Measurements from ENCODE around the gene RELCH. TPM values are rescaled to one million over a fixed set of nuclear protein-coding genes. Genes with fewer than 3 reads are reported as not detected.

The RELCH gene
- total RNA-seq, 1 donor from 2014 or later = 21.5 TPM

- no peak for TF ChIP-seq CTCF (IDR thresholded peaks at IDR 0.05; ENCODE audit: insufficient read depth, low read length, poor library complexity, severe bottlenecking)
- no peaks in the 10 kb centered on the region for H3K36me3 ChIP-seq (ENCODE audit: control insufficient read depth, insufficient read depth, low read length)
- H3K27me3 ChIP-seq (ENCODE audit: control insufficient read depth, insufficient read depth, low read length) = no peaks in the 10 kb centered on the region
- H3K4me3 ChIP-seq (ENCODE audit: low read depth, low read length) = peak overlapping the region; percentile 97
- DNase-seq (ENCODE audit: low read depth) = no peak
Observed at GRCh38 chr18:62189208-62189607, 2.2 kb downstream of the RELCH start.

- no peak overlapping the region for H3K4me3 ChIP-seq (ENCODE audit: low read depth, low read length)
- no peaks in the 10 kb centered on the region for H3K36me3 ChIP-seq (ENCODE audit: control insufficient read depth, insufficient read depth, low read length)
- H3K27me3 ChIP-seq (ENCODE audit: control insufficient read depth, insufficient read depth, low read length) = no peaks in the 10 kb centered on the region
- TF ChIP-seq CTCF (IDR thresholded peaks at IDR 0.05; ENCODE audit: insufficient read depth, low read length, poor library complexity, severe bottlenecking) = no peak
- DNase-seq (ENCODE audit: low read depth) = no peak
Observed at GRCh38 chr18:62196079-62196478, 9.0 kb downstream of the RELCH start.

DNA sequence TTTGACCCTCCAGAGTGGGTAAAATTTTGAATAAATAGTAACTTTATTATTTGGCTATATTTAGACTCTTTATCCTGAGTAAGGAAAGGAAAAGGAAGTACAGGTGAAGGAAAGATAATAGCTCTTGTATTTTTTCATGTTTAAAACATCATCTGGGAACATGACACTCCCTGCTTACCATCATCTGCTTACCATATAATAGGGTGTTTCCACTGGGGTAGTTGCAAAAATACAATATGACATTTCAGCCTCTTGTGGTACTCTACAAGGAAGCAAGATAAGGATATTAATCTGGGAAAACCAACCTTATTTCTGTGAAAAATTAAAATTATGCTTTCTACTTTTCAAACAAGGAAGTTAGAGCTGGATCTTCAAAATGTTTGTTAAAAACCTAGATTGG, 9.9 kb downstream of the RELCH start:
- Histone ChIP-seq H3K36me3 (ENCODE audit: control insufficient read depth, insufficient read depth, low read length) (no peaks in the 10 kb centered on the region), H3K4me3 (ENCODE audit: low read depth, low read length) (no peak overlapping the region), H3K27me3 (ENCODE audit: control insufficient read depth, insufficient read depth, low read length) (no peaks in the 10 kb centered on the region)
- TF ChIP-seq CTCF (IDR thresholded peaks at IDR 0.05; ENCODE audit: insufficient read depth, low read length, poor library complexity, severe bottlenecking) = no peak
- no peak for DNase-seq (ENCODE audit: low read depth)

GRCh38 chr18:62198259-62198658, 11.2 kb downstream of the RELCH start:
- no peak for DNase-seq (ENCODE audit: low read depth)
- no peak for TF ChIP-seq CTCF (IDR thresholded peaks at IDR 0.05; ENCODE audit: insufficient read depth, low read length, poor library complexity, severe bottlenecking)
- H3K36me3 ChIP-seq (ENCODE audit: control insufficient read depth, insufficient read depth, low read length) = no peaks in the 10 kb centered on the region
- H3K4me3 ChIP-seq (ENCODE audit: low read depth, low read length) = no peak overlapping the region
- no peaks in the 10 kb centered on the region for H3K27me3 ChIP-seq (ENCODE audit: control insufficient read depth, insufficient read depth, low read length)

DNA sequence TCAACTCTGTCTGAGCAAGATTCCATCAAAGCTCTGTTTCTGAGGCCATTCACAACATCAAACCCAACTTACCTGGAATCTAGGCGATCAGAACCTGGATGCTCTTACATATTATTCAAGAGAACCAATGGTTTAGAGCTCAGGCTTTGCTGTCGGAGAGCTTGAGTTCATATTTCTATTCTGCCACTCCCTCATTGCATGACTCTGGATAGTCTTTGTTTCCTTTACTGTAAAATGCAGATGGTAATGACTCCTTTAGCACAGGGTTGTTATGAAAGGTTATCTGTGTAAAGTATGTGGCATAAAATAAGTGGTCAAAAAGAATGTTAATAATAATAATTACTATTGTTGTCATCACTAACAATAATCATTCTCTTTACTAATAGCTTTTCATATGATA, 12.6 kb downstream of the RELCH start:
- H3K36me3 ChIP-seq (ENCODE audit: control insufficient read depth, insufficient read depth, low read length) = no peaks in the 10 kb centered on the region
- no peak for DNase-seq (ENCODE audit: low read depth)
- H3K4me3 ChIP-seq (ENCODE audit: low read depth, low read length) = no peak overlapping the region
- H3K27me3 ChIP-seq (ENCODE audit: control insufficient read depth, insufficient read depth, low read length) = no peaks in the 10 kb centered on the region
- TF ChIP-seq CTCF (IDR thresholded peaks at IDR 0.05; ENCODE audit: insufficient read depth, low read length, poor library complexity, severe bottlenecking) = no peak

DNA sequence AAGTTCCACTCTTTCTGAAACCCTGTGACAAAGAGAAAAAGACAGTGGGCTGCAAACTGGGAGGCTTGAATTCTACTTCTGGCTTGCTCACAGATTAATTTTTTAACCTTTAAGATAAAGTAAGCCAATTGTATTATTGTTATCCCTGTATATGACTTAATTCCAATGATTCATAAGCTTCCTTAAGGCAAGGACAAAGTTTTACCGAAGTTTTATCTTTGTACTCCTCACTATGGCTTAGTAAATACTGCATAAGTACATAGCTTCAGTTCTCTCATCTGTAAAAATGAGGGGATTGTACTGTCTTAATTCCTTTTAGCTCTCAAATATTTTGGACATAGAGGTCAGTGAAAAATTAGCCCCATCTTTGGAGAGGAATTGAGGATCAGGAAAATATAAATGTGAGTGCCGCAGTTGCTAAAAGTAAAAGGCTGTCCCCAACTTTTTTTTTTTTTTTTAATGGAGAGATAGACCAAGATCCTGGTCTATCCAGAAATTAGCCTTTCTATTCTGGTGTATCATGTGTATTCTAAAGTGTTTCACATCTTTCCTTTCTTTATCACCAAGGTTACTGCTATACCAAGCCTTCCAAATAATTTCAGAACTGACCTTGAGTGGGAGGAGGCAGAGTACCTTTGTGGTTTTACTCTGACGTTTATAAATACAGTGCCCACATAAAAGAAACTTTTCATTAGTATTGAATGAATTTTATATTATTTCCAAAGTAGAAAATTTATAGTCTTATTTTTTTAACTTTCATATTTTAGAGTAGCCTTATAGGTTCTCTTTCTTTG, 13.3 kb downstream of the RELCH start:
- TF ChIP-seq CTCF (IDR thresholded peaks at IDR 0.05; ENCODE audit: insufficient read depth, low read length, poor library complexity, severe bottlenecking) = no peak
- DNase-seq (ENCODE audit: low read depth) = no peak
- Histone ChIP-seq H3K36me3 (ENCODE audit: control insufficient read depth, insufficient read depth, low read length) (no peaks in the 10 kb centered on the region), H3K4me3 (ENCODE audit: low read depth, low read length) (no peak overlapping the region), H3K27me3 (ENCODE audit: control insufficient read depth, insufficient read depth, low read length) (no peaks in the 10 kb centered on the region)
